Stimulated activated CD8-positive, alpha-beta memory T cell treated with anti-CD3 and anti-CD28 coated beads, Interleukin-4, amount 100 ng/mL, for 1 hour (primary cell): ENCODE measurements around the gene SHE.

Experiments
- DNase-seq, 2 donors: peaks; one replicate each; pipeline ENCODE4 v3.0.0-alpha.2; 2020; ENCODE audit warnings: low read depth in 2 of 2, low spot score in 1 of 2

Gene SHE

DNA sequence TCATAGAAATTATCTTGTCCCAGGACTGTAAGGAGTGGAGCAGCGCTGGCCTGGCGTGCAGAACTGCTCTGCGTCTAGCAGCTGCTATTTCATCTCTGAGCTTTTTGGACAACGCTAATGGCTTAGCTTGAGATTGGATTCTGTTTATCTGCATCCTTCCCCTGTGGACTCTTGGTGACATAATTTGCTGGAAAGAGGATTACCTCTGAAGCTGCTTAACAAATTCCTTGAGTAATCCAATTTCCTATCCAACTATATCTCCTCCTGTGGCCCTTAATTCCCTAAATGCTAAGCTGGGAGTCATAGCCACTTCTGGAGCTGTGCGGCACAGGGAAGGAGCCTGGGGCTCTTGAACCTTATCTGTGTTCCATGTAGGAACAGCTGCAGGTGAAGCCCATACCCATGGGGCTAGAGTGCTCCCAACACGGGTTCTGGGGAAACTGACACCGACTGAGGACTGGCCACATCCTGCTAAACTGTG lies 53.8 kb downstream of the SHE start:
- DNase-seq = no peak

DNA sequence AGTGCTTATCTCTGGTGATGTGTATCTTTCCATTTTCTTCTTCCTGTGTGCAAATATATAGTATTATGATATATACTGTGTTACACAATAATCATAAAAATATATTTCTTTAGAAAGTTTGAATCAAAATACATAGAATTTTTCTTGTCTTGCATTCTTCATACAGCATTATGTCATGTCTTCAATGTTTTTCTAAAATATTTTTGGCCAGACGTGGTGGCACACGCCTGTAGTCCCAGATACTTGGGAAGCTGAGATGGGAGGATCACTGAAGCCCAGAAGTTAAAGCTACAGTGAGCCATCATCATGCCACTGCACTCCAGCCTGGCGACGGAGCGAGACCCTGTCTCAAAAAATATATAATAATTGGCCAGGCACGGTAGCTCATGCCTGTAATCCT lies 55.4 kb downstream of the SHE start:
- DNase-seq = no peak

DNA sequence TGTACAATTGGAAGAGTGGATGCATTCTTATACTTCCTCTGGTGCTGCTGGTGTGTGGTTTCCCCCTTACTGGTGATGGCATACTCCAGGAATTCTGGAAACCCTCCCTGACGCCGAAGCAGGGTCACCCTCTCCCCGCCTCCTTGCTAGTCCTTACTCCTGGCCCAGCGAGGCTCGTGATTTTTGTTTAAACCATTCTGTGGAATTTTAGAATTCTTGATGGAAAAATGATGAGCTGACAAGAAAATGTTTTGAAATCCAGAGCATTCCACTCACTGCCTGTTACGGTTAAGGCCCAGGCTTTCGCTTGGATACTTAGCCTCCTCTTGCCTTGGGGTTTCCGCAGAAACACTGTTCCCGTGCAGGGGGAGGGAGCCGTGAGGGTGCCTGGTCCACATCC lies 55.9 kb downstream of the SHE start:
- no peak for DNase-seq

DNA sequence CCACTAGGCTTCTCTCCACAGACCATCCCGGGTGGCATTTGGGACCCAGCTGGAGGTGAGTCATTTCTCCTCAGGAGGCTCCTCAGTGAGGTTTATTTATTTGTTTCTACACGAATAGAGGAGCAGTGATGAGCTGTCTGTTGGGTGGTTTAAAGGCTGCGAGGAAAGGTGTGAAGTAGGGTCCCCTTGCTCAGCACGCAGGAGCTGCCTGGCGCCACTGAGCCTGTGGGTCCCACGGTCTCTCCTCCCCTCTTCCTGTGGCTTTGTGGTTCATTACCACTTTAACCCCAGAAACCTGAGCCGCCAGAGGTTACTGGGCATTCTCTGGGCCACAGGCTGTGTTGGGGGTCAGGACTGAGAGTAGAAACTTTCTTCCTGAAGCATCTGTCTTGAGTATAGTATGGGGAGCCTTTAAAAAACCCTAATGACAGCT lies 57.2 kb downstream of the SHE start:
- no peak for DNase-seq

DNA sequence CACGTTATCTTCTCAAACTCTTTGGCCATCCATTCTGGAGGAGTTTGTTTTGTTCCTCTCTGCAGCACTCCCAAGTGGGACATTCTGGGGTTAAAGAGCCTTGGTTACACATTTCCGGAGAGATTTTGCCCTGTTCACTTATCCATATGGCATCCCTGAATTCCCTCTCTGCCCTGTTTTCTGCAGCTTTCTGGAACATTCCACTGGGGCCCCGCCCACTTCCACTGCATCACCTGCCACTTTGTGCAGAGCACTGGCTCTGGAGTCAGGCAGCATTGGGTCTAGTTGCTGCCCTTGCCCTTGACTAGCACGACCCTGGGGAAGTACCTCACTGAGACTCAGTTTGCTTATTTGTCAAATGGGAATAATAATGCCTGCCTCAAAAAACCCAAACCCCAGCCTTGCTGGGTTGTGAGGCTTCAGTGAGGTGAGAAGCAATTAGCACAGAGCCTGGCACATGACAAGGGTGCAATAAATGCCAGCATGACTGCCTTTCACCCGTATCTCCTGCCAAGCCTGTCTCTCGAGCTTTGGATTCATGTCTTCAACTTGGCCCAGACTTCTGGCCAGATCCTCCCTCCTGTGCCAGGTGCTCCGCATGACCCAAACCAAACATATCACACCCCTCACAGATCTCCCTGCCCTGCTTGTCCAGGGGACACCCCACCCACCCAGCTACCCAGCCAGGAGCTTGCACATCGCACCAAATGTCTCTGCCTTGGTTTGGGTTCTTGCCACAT lies 58.8 kb downstream of the SHE start:
- no peak for DNase-seq

DNA sequence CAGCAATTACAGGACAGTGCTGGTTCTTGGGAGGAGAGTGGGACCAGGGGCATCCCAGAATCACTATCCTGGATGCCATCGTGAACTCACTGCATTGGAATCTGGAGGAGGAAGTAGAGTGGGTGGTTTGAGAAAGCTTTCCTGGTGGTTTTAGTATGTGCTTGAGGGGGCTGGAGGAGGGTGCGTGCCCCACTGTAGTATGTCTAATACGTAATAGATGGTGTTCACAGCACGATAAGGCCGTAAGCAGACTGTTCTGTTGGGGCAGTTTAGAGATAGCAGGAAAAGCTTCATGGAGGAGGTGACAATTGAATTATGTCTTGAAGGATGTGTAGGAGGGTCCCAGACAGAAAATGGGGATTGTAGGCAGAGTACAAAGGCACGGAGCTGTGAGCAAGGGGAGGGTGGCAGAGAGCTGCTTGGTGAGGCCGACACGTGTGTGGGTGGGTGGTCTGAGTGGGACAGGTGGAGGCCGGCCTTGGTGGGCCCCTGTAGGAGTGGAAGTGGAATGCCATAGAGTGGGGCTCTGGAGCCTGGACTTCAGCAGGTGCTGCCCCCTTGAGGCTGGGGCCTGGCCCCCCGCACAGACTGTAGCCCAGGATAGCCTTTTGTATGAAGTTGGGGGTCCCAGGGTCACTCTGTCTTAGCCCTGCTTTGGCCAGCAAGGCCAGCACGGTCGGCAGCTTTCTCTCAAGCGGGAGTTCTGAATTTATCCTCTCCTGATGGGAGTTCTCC lies 60.0 kb downstream of the SHE start:
- DNase-seq = no peak

DNA sequence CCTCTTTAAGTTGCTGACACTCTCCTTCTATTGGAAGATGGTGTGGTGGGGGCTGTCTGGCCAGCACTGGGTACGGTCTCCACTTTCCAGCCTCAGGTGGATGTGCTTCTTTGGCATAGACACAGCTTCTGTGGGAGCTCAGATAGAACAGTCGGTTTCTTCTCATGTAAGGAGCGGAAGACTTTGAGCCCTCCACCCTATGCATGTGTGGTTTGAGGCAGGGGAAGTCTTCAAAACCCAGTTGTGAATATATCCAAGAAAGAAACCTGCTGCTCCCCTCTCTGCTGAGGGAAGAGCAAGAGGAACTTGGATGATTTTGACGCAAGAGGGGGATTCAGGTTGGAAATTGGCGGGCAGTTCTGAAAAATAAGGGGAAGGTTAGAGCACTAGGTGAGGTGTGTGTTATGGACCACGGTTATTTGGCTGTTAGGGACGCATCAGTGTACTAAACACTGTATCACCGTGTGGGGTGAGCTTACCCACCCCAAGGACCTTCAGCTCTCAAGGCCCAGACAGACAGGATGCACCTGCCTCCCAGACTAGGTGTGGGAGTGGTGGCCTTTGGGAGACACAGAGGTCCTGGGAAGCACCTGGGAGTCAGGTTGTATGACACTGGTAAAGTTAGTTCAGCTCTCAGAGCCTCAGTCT lies 60.8 kb downstream of the SHE start:
- DNase-seq = no peak

DNA sequence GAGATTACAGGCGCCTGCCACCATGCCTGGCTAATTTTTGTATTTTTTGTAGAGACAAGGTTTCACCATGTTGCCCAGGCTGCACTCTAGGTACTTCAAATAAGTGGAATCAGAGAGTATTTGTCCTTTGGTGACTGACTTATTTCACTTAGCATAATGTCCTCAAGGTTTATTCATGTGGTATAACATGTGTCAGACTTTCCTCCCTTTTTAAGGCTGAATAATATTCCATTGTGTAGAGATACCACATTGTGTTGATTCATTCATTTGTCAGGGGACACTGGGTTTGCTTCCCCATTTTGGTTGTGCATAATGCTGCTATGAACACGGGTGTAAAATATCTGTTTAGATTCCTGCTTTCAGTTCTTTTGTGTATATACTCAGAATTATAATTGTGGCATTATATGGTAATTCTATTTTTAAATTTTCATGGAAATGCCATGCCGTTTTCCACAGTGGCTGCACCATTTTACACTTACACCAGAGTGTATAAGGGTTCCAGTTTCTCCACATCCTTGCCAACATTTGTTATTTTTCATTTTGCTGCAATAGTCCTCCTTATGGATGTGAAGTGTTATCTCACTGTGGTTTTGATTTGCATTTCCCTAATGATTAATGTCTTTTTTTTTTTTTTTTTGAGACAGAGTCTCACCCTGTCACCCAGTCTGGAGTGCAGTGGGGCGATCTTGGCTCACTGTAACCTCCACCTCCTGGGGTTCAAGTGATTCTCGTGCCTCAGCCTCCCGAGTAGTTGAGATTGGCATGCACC lies 62.0 kb downstream of the SHE start:
- no peak for DNase-seq

DNA sequence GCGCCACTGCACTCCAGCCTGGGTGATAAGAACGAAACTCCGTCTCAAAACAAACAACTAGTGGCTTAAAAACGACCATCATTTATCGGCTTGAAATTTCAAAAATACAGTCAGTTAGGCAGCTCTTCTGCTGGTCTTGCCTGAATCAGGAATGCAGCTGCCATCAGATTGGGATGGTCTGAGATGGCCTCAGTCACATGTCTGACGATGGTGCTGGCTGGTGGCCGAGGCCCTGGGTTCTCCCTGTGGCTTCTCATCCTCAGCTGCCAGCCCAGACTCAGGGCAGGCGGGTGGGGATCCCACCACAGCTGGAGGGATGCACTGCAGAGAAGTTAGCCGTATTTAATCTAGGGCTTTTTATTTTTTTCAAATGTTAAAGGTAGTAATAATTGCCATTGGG lies 65.8 kb downstream of the SHE start:
- DNase-seq = no peak

DNA sequence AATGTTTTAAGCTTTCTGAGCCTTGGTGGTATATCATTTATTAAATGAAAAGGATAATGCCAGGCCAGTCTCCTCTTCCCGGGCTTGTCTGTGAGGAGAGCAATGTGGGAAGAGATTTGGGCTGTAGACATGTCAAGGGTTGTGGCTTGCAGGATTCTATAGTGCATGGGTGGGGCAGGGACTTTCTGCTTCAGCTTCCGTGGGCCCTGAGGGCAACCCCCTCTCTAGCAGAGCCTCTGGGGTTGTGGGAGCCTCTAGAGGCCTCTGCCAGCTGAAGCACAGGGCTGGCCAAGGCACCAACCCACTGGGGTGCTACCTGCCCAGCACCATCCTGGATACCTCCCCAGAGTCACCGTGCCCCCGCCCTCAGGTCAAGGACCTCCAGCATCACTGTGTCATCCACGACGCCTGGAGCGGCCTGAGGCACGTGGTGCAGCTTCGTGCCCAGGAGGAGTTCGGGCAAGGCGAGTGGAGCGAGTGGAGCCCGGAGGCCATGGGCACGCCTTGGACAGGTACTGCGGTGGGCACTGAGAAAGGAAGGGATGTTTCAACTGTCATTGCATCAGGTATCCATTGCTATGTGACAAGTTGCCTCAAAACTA lies 66.5 kb downstream of the SHE start:
- no peak for DNase-seq

DNA sequence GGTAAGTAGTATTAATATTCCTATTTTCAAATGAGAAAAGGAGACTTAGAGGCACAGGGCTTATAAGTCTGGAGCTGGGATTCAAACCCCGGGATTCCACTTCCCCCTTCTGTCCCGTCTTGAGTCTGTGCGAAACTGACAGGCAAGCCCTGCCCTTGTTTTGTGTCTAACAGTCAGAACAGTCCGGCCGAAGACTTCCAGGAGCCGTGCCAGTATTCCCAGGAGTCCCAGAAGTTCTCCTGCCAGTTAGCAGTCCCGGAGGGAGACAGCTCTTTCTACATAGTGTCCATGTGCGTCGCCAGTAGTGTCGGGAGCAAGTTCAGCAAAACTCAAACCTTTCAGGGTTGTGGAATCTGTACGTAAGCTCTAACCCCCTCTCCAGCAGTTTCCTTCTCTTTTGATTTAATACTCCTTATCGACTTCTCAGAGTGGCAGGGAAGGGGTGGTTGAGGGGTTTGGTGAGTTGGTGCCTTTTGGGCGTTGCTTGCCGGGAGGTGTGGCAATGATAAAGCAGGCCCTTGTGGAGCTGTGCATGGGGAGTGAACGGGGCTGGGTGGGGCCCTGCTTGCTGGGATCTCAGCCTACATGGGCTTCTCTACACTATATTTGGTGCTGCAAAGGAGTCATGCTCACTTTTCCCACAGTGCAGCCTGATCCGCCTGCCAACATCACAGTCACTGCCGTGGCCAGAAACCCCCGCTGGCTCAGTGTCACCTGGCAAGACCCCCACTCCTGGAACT lies 67.7 kb downstream of the SHE start:
- no peak for DNase-seq

DNA sequence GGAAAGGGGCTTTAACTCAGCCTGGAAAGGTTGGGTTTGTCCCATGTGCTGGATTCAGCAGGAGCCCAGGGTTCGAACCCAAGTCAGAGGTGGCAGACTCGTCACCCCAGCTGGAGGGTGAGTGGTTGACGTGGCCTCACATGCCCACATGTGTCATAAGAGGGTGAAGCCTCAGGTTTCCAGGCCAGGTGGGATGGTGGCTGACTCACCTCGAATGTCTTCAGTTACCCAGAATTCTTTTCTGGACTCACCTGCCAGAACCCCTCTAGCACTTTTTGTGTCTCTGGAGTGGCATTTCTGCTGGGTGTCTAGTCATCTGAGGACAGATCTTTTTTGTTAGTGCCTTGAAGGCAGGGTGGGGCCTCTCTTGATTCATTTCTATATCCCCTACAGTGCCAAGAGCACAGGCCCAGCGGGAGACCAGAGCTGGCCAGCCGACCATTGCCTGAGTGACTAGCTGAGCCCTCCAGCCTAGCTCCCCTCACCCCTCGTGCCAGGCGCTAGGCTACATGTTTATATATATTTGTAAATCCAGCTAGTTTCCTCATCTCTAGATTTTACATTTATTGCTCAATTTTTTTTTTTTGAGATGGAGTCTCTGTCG lies 68.9 kb downstream of the SHE start:
- no peak for DNase-seq

DNA sequence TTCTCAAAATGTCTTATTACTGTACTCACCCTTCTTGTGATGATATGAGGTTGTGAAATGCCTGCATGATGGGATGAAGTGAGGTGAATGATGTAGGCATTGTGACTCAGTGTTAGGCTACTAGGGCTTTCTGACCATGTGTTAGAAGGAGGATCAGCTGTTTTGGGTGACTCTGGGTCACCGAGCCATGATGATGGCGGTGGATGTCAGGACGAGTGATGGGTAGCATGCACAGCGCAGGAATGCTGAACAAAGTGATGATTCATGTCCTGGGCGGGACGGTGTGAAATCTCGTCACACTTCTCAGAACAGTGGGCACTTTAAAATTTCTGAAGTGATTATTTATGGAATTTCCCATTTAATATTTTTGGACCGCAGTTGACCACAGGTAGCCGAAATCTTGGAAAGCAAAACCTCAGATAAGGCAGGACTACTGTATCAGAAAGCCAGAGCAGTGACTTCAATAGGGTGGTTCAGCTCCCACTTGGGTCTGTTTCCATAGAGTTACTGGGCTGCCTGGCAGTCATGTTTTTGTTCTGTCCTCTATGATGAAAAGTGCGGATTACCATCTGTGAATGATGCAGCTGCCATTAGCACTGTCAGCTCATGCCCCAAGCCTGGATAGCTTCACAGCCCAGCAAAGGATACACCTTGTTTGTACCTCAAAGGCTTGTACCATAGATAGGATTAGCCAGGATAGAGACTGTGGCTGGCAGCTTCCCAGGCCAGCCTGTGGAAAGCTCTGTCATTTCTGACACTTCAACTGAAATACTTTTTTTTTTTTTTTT lies 70.4 kb downstream of the SHE start:
- no peak for DNase-seq

DNA sequence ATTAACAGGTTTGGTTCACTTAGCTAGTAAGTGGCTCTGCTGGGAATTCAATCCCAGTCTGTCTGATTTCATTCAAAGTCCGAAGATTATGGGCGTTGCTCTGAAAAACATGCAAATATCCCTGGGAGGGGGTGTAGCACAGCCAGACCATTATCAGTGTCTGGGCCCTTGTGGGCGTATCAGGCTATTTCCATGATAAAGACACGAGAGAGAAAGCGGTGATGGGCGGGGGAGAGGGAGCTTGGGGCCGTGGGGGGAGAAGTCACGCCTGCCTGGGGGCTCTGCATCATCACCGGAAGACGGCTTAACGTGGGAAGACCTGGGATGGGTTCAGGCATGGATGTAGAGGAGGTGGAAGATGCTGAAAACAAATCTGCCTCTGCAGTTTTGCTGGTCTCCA lies 71.3 kb downstream of the SHE start:
- DNase-seq = no peak

DNA sequence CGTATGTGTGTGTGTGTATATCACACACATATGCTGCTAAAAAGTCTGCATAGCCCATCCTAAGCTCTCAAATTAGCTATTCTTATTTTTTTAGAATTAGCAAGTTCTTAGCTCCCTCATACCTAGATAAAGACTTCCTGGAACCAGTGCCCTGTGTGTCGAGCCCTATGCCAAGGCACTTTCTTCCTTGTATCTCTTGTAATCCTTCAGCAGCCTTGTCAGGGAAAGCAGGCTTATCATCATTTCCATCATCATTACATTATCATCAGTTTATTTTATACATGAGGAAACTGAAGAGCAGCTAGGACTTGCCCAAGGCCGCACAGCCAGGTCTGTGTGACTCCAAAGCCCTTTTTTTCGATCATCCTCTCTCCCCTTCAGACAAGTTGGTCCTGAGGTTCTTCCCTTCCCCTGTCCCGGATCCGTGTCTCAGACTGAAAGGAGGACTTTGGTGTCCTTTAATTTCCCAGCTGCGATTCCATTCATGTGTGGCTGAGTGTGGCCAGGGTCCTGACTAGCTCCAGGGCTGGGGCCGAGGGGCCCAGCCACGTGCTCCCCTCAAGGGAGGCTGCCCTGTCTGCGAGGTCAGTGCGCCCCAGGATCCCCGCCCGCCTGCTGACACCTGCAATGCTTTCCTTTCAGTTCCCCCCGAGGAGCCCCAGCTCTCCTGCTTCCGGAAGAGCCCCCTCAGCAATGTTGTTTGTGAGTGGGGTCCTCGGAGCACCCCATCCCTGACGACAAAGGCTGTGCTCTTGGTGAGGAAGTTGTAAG lies 72.2 kb downstream of the SHE start:
- no peak for DNase-seq
